ENCODE results near the gene ZC3H12A. TPM values are rescaled to one million over a fixed set of nuclear protein-coding genes. Genes with fewer than 3 reads are reported as not detected.

Gene ZC3H12A
- total and polyA plus RNA-seq, 2 of the 8 experiments (the other 6 are each of a cell fraction or from before 2014, with no cell fraction given), result 7.4 to 10.0 TPM

GRCh38 chr1:37486680-37487618, 12.6 kb downstream of the ZC3H12A start:
- CTCF ChIA-PET (ENCODE audit: partially characterized antibody), result interaction anchor here (0.6 to 21.7 kb wide), 41 partner anchors 9 to 1023 kb away, joined by 3 to 382 read pairs (median 4); partner anchors contain the start of genes MEAF6 and ZC3H12A
- peak; percentile 40; the same call in 1 of the 2 replicates for TF ChIP-seq JUND (IDR thresholded peaks at IDR 0.05; ENCODE audit: low read length)
- peak; percentile 83 to 85 for TF ChIP-seq RAD21 (IDR thresholded peaks at IDR 0.05 in 1 of 2, conservative IDR thresholded peaks at IDR 0.05 in 1 of 2; ENCODE audit: low read depth in 2 of 2, low read length in 2 of 2)
- 0 out of 2 replicates have a peak, but pooled peaks have one; percentile 22 for TF ChIP-seq MAX (IDR thresholded peaks at IDR 0.05)
- 0 out of 2 replicates have a peak, but pooled peaks have one; percentile 40 for TF ChIP-seq YY1 (IDR thresholded peaks at IDR 0.05; ENCODE audit: low read depth, low read length)
- no peak for TF ChIP-seq KDM4A (IDR thresholded peaks at IDR 0.05; ENCODE audit: low read depth, low read length, severe bottlenecking)
- TF ChIP-seq JUN (IDR thresholded peaks at IDR 0.05; ENCODE audit: low read depth, low read length), result no peak
- TF ChIP-seq, protein P1, sequence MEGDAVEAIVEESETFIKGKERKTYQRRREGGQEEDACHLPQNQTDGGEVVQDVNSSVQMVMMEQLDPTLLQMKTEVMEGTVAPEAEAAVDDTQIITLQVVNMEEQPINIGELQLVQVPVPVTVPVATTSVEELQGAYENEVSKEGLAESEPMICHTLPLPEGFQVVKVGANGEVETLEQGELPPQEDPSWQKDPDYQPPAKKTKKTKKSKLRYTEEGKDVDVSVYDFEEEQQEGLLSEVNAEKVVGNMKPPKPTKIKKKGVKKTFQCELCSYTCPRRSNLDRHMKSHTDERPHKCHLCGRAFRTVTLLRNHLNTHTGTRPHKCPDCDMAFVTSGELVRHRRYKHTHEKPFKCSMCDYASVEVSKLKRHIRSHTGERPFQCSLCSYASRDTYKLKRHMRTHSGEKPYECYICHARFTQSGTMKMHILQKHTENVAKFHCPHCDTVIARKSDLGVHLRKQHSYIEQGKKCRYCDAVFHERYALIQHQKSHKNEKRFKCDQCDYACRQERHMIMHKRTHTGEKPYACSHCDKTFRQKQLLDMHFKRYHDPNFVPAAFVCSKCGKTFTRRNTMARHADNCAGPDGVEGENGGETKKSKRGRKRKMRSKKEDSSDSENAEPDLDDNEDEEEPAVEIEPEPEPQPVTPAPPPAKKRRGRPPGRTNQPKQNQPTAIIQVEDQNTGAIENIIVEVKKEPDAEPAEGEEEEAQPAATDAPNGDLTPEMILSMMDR (IDR thresholded peaks at IDR 0.05; ENCODE audit: control extremely low read depth in 1 of 3, insufficient read depth in 1 of 3, low read depth in 1 of 3, low read length in 3 of 3), result peak; percentile 88 to 98 (median 93)

More at GRCh38 chr1:37486680-37487618, 12.6 kb downstream of the ZC3H12A start:
- H3K4me2 ChIP-seq (ENCODE audit: insufficient read depth in 1 of 2, low read depth in 2 of 2, low read length in 2 of 2), result no peak overlapping the region
- POLR2A ChIA-PET (ENCODE audit: partially characterized antibody), result interaction anchor here (0.6 to 5.6 kb wide), 8 partner anchors 11 to 880 kb away, joined by 3 to 68 read pairs (median 8); partner anchors contain the start of genes MEAF6 and ZC3H12A
- H2BK12ac ChIP-seq (ENCODE audit: low read depth, low read length), result no peak overlapping the region
- FAIRE-seq, result peak; percentile 62
- H2BK5ac ChIP-seq (ENCODE audit: low read depth, low read length), result 0 out of 2 replicates have a peak overlapping the region, but pooled peaks have one; percentile 9
- H3K18ac ChIP-seq (ENCODE audit: extremely low read depth, low read length), result peak overlapping the region; percentile 32; the same call in 1 of the 2 replicates
- H3K9me3 ChIP-seq (ENCODE audit: insufficient read depth in 2 of 2, low read depth in 1 of 2, low read length in 1 of 2), result no peaks in the 10 kb centered on the region
- H3K23ac ChIP-seq (ENCODE audit: insufficient read length), result no peak overlapping the region
- no peak overlapping the region for H3K27ac ChIP-seq (ENCODE audit: low read depth, low read length)
- peaks cover 0 to 11% (median 5%) of the 10 kb centered on the region in 4 experiments; a peak in 4 of 8 replicates for H3K36me3 ChIP-seq (ENCODE audit: control insufficient read depth in 2 of 4, insufficient read depth in 4 of 4, low read length in 3 of 4)
- 40% methylated on average over 6 of the region's 10 CpGs; no CpG with 5 or more reads in 1 of the 2 experiments for WGBS, 2 experiments (ENCODE audit: extremely low coverage in 1 of 2, insufficient coverage in 1 of 2, insufficient read length in 1 of 2, insufficient replicate concordance in 2 of 2, low coverage in 1 of 2, low lambda C conversion rate in 2 of 2, missing lambda C conversion rate in 1 of 2)
- no peak overlapping the region for H2AFZ ChIP-seq (ENCODE audit: low read length)
- H3K4me1 ChIP-seq (replicated peaks in 1 of 4; ENCODE audit: control insufficient read depth in 3 of 4, insufficient read depth in 4 of 4, low read length in 3 of 4), result peaks cover 0 to 5% (median 1%) of the 10 kb centered on the region in 4 experiments; a peak in 3 of 7 replicates
- H2BK15ac ChIP-seq (ENCODE audit: low read length), result no peak overlapping the region; the same call in 1 of the 2 replicates
- H3K23me2 ChIP-seq (ENCODE audit: low read depth, low read length), result no peaks in the 10 kb centered on the region
- no peak overlapping the region for H4K8ac ChIP-seq (ENCODE audit: extremely low read depth, insufficient read depth, low read length)
- H3K9ac ChIP-seq (replicated peaks in 1 of 4; ENCODE audit: extremely low read depth in 1 of 4, low read depth in 3 of 4, low read length in 3 of 4), result no peak overlapping the region
- H4K91ac ChIP-seq (replicated peaks; ENCODE audit: insufficient read length, low read length), result no peak overlapping the region
- H3K4me3 ChIP-seq (ENCODE audit: extremely low read depth in 1 of 4, insufficient read depth in 2 of 4, low read depth in 3 of 4, low read length in 4 of 4), result no peak overlapping the region
- no peak overlapping the region for H3K14ac ChIP-seq (ENCODE audit: insufficient read length)
- no peaks in the 10 kb centered on the region for H3K79me1 ChIP-seq (ENCODE audit: low read depth, low read length)
- H3K4ac ChIP-seq (replicated peaks; ENCODE audit: insufficient read length, low read depth, low read length), result no peak overlapping the region
- peaks cover 0 to 4% of the 10 kb centered on the region in 2 experiments for H4K20me1 ChIP-seq (replicated peaks in 1 of 2; ENCODE audit: control insufficient read depth in 1 of 2, insufficient read depth in 2 of 2, low read length in 2 of 2)
- H3K27me3 ChIP-seq (replicated peaks in 1 of 4; ENCODE audit: control insufficient read depth in 3 of 4, extremely low read depth in 1 of 4, insufficient read depth in 3 of 4, low read length in 3 of 4), result no peaks in the 10 kb centered on the region
- H2BK20ac ChIP-seq (ENCODE audit: low read length), result no peak overlapping the region
- H3K79me2 ChIP-seq (ENCODE audit: control insufficient read depth in 1 of 2, insufficient read depth in 2 of 2, low read length in 2 of 2), result no peaks in the 10 kb centered on the region
- H4K5ac ChIP-seq (ENCODE audit: insufficient read length, low read depth, low read length), result no peak overlapping the region
- DNase-seq (ENCODE audit: low read depth in 1 of 2, low spot score in 2 of 2), result peak in 1 of 2 experiments; percentile 97
- no peak overlapping the region for H2BK120ac ChIP-seq (replicated peaks; ENCODE audit: low read depth, low read length)
- no peak overlapping the region for H2AK5ac ChIP-seq (ENCODE audit: low read depth, low read length)
- H3K56ac ChIP-seq (replicated peaks; ENCODE audit: insufficient read length, low read depth, low read length), result no peak overlapping the region

Measured in H1 (cell line).